Measurements from ENCODE around the gene ADAMTSL2. TPM values are rescaled to one million over a fixed set of nuclear protein-coding genes. Genes with fewer than 3 reads are reported as not detected.

The ADAMTSL2 gene
- total RNA-seq, 1 experiment from 2014 or later = not detected

GRCh38 chr9:133569121-133569785 is 34.7 kb downstream of the ADAMTSL2 start:
- H3K27me3 Mint-ChIP-seq (ENCODE audit: insufficient read depth, unreplicated experiment) = peaks cover 18% of the 10 kb centered on the region
- no peaks in the 10 kb centered on the region for H3K9me3 Mint-ChIP-seq (ENCODE audit: unreplicated experiment)
- H3K27ac Mint-ChIP-seq (ENCODE audit: low read depth, unreplicated experiment) = no peak overlapping the region
- no peak overlapping the region for H3K4me3 Mint-ChIP-seq (ENCODE audit: unreplicated experiment)
- intact Hi-C loops (cut with micrococcal nuclease) = no loop called here
- ChIA-PET POLR2A (no interaction called here), CTCF (no interaction called here)
- H3K36me3 Mint-ChIP-seq (ENCODE audit: insufficient read depth, unreplicated experiment) = no peaks in the 10 kb centered on the region
- H3K4me1 Mint-ChIP-seq (ENCODE audit: insufficient read depth, unreplicated experiment) = no peaks in the 10 kb centered on the region
- no peak for DNase-seq (ENCODE audit: unreplicated experiment)
- TF ChIP-seq CTCF (IDR thresholded peaks at IDR 0.05; ENCODE audit: unreplicated experiment) = no peak
- BruUV-seq (replicated peaks) = no TSS peak

GRCh38 chr9:133569891-133570690 is 35.6 kb downstream of the ADAMTSL2 start:
- no peaks in the 10 kb centered on the region for H3K9me3 Mint-ChIP-seq (ENCODE audit: unreplicated experiment)
- no peak for DNase-seq (ENCODE audit: unreplicated experiment)
- H3K27ac Mint-ChIP-seq (ENCODE audit: low read depth, unreplicated experiment) = no peak overlapping the region
- no TSS peak for BruUV-seq (replicated peaks)
- no peaks in the 10 kb centered on the region for H3K36me3 Mint-ChIP-seq (ENCODE audit: insufficient read depth, unreplicated experiment)
- peaks cover 12% of the 10 kb centered on the region for H3K27me3 Mint-ChIP-seq (ENCODE audit: insufficient read depth, unreplicated experiment)
- no peaks in the 10 kb centered on the region for H3K4me1 Mint-ChIP-seq (ENCODE audit: insufficient read depth, unreplicated experiment)
- intact Hi-C loops (cut with micrococcal nuclease) = no loop called here
- CTCF ChIA-PET = no interaction called here
- no peak overlapping the region for H3K4me3 Mint-ChIP-seq (ENCODE audit: unreplicated experiment)
- POLR2A ChIA-PET = no interaction called here
- no peak for TF ChIP-seq CTCF (IDR thresholded peaks at IDR 0.05; ENCODE audit: unreplicated experiment)

GRCh38 chr9:133570691-133571080 is 36.2 kb downstream of the ADAMTSL2 start:
- H3K4me3 Mint-ChIP-seq (ENCODE audit: unreplicated experiment) = no peak overlapping the region
- H3K9me3 Mint-ChIP-seq (ENCODE audit: unreplicated experiment) = no peaks in the 10 kb centered on the region
- no peak for TF ChIP-seq CTCF (IDR thresholded peaks at IDR 0.05; ENCODE audit: unreplicated experiment)
- intact Hi-C loops (cut with micrococcal nuclease) = no loop called here
- BruUV-seq (replicated peaks) = no TSS peak
- H3K27ac Mint-ChIP-seq (ENCODE audit: low read depth, unreplicated experiment) = no peak overlapping the region
- H3K36me3 Mint-ChIP-seq (ENCODE audit: insufficient read depth, unreplicated experiment) = no peaks in the 10 kb centered on the region
- H3K4me1 Mint-ChIP-seq (ENCODE audit: insufficient read depth, unreplicated experiment) = no peaks in the 10 kb centered on the region
- no peak for DNase-seq (ENCODE audit: unreplicated experiment)
- ChIA-PET POLR2A (interaction anchor here (0.6 kb wide), 1 partner anchor 424 kb away, joined by 3 read pairs; no protein-coding TSS in a partner anchor), CTCF (no interaction called here)
- peaks cover 18% of the 10 kb centered on the region for H3K27me3 Mint-ChIP-seq (ENCODE audit: insufficient read depth, unreplicated experiment)

- Mint-ChIP-seq H3K27ac (ENCODE audit: low read depth, unreplicated experiment) (no peak overlapping the region), H3K27me3 (ENCODE audit: insufficient read depth, unreplicated experiment) (peaks cover 26% of the 10 kb centered on the region), H3K9me3 (ENCODE audit: unreplicated experiment) (no peaks in the 10 kb centered on the region), H3K4me1 (ENCODE audit: insufficient read depth, unreplicated experiment) (no peaks in the 10 kb centered on the region), H3K4me3 (ENCODE audit: unreplicated experiment) (no peak overlapping the region), H3K36me3 (ENCODE audit: insufficient read depth, unreplicated experiment) (no peaks in the 10 kb centered on the region)
- TF ChIP-seq CTCF (IDR thresholded peaks at IDR 0.05; ENCODE audit: unreplicated experiment) = no peak
- intact Hi-C loops (cut with micrococcal nuclease) = no loop called here
- BruUV-seq (replicated peaks) = no TSS peak
- no peak for DNase-seq (ENCODE audit: unreplicated experiment)
- CTCF ChIA-PET = no interaction called here
- POLR2A ChIA-PET = interaction anchor here (0.6 kb wide), 1 partner anchor 178 kb away, joined by 3 read pairs; no protein-coding TSS in a partner anchor
Measured at GRCh38 chr9:133571391-133571890, 36.9 kb downstream of the ADAMTSL2 start.

Data from MCF 10A (cell line).